ENCODE data around the gene TMEM209.

DNA sequence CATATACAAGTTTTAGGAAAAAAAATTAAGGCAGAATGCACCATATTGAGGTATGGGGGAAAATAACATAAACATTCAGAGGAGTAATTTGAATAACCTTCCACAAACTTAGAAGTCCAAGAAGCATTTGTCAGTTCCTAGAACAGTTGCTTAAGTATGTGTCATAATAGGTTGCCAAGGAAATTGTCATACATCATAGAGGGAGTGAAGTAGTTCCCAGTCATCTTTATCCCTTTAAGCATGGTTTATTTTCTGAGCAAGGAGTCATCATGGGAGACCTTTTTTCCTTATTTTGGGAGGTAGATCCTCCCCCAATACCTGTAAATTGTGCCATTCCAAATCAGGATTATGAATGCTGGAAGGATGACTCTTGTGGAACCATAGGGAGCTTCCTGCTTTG is 2.4 kb upstream of the TMEM209 start, which contains the start of gene SSMEM1:
- TF ChIP-seq CTCF (IDR thresholded peaks at IDR 0.05) = no peak
- no peak for TF ChIP-seq EZH2phosphoT487 (IDR thresholded peaks at IDR 0.05)
- no peak for TF ChIP-seq EZH2 (IDR thresholded peaks at IDR 0.05)
